Measurements from ENCODE around the gene GLIS1. TPM values are rescaled to one million over a fixed set of nuclear protein-coding genes. Genes with fewer than 3 reads are reported as not detected.

The GLIS1 gene
- total RNA-seq, 2 donors from 2014 or later = 0.20 to 0.22 TPM

- no peaks in the 10 kb centered on the region for H3K36me3 ChIP-seq
- no peak overlapping the region for H3K4me3 ChIP-seq
- H3K4me1 ChIP-seq = no peaks in the 10 kb centered on the region
- no peaks in the 10 kb centered on the region for H3K9me3 ChIP-seq
- no peaks in the 10 kb centered on the region for H3K27me3 ChIP-seq
- no peak for TF ChIP-seq CTCF (IDR thresholded peaks at IDR 0.05)
- H3K27ac ChIP-seq = no peak overlapping the region
- peak; percentile 42 for DNase-seq (ENCODE audit: low spot score)
These were observed 153.4 kb downstream of the GLIS1 start for GRCh38 chr1:53585565-53585964.

- no peak overlapping the region for H3K4me3 ChIP-seq
- H3K27ac ChIP-seq = no peak overlapping the region
- no peaks in the 10 kb centered on the region for H3K36me3 ChIP-seq
- H3K27me3 ChIP-seq = no peaks in the 10 kb centered on the region
- DNase-seq (ENCODE audit: low spot score) = no peak
- H3K4me1 ChIP-seq = no peaks in the 10 kb centered on the region
- no peaks in the 10 kb centered on the region for H3K9me3 ChIP-seq
- no peak for TF ChIP-seq CTCF (IDR thresholded peaks at IDR 0.05)
These were observed 153.8 kb downstream of the GLIS1 start for GRCh38 chr1:53585129-53585528.

- Histone ChIP-seq H3K27ac (no peak overlapping the region), H3K4me1 (no peaks in the 10 kb centered on the region), H3K36me3 (no peaks in the 10 kb centered on the region), H3K27me3 (no peaks in the 10 kb centered on the region), H3K9me3 (no peaks in the 10 kb centered on the region), H3K4me3 (no peak overlapping the region)
- no peak for DNase-seq (ENCODE audit: low spot score)
- no peak for TF ChIP-seq CTCF (IDR thresholded peaks at IDR 0.05)
These were observed 154.2 kb downstream of the GLIS1 start for GRCh38 chr1:53584777-53585107.

DNA sequence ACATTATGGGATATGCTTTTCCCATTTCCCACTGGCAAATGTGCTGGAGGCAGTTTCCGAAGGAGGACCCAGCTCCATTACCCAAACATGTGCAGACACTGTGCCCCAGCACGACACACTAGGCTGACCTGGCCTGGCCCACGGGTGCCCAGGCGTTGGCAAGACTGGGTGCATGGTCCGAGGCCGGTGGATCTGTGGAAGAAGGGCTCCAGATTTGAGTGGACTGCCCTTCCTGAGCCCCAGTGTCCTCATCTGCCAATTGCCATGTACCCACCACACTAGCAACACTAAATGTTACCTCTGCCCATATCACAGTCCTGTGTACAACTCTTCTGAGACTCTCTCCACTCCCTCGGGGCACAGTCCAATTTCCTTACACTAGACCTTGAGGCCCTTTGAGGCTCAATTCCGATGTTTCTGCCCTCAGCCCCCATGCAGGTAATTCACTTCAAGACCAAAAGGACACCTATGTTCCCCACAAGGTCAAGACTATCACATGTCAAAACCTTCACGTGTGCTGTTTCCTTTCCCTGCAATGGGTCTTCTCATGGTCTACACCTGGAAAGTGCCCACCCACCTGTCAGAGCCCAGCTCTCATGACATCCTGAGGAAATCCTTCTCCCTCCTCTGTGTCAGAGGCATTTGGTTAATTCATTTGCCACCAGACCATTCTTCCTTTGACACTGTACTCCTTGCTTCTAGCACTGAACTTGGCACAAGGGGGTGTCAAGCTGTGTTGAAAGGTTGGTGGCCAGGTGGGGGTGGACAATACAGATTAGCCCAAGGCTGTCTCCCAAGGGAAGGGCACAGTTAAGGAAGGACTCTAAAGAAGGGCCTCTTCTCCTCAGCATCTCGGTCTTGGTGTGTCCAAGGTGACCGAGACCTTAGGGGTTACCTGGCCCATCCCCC lies 154.8 kb downstream of the GLIS1 start:
- no peaks in the 10 kb centered on the region for H3K4me1 ChIP-seq
- H3K9me3 ChIP-seq = no peaks in the 10 kb centered on the region
- H3K27ac ChIP-seq = no peak overlapping the region
- no peaks in the 10 kb centered on the region for H3K36me3 ChIP-seq
- H3K4me3 ChIP-seq = no peak overlapping the region
- DNase-seq (ENCODE audit: low spot score) = no peak
- TF ChIP-seq CTCF (IDR thresholded peaks at IDR 0.05) = no peak
- no peaks in the 10 kb centered on the region for H3K27me3 ChIP-seq

DNA sequence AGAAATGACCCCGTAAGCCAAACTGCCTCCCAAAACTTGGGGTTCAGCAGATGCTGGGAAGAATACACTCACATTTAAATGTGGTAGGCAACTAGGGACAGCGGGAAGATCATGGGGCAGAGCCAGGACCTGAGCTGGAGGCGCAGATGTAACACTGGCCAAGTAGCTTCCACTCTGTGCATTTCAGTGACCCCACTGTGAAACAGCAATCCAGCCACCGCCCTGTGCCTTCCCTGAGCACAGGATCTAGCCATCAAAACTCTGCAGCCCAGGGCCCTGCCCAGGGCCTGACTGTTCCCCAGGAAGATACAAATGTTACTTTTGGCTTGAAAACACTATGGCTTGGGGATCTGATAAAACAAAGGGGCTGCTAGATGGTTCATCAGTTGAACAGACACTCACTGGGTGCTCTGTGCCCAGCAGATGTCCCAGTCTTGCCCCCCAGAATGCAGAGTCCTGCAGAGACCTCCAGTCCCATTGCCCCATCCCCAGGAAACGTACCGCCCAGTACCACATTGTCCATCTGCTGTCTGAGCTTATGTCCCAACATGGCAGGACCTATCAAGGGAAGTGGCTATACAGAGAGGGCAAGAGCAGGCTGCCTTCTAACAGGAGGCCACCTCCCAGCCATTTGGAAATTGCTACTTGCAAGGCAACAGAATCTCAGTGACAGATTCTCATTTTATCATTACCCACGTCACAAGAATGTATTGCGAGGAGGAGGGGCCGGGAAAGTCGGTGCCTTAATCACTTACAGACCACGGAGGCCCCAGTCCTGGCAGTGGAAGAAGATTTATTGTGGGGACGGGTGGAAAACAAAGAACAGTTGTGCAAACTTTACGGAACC lies 155.7 kb downstream of the GLIS1 start:
- Histone ChIP-seq H3K4me1 (no peaks in the 10 kb centered on the region), H3K4me3 (no peak overlapping the region), H3K9me3 (no peaks in the 10 kb centered on the region), H3K36me3 (no peaks in the 10 kb centered on the region), H3K27ac (no peak overlapping the region), H3K27me3 (no peaks in the 10 kb centered on the region)
- DNase-seq (ENCODE audit: low spot score) = no peak
- TF ChIP-seq CTCF (IDR thresholded peaks at IDR 0.05) = no peak
